22Rv1 (cell line): ENCODE data around the gene GSTCD.

ENCODE experiments used
- ZFX ChIP-seq: fragments of 450-650 bp; IDR thresholded peaks from 2 replicates; pipeline ENCODE4 v1.6.1; 2017; ENCODE audit warnings: antibody characterized with exemption, borderline replicate concordance
- TF ChIP-seq, protein P1 (sequence below): fragments of 450-650 bp; IDR thresholded peaks from 2 replicates; pipeline ENCODE4 v1.5.1; 2017; ENCODE audit warnings: mild to moderate bottlenecking

DNA sequence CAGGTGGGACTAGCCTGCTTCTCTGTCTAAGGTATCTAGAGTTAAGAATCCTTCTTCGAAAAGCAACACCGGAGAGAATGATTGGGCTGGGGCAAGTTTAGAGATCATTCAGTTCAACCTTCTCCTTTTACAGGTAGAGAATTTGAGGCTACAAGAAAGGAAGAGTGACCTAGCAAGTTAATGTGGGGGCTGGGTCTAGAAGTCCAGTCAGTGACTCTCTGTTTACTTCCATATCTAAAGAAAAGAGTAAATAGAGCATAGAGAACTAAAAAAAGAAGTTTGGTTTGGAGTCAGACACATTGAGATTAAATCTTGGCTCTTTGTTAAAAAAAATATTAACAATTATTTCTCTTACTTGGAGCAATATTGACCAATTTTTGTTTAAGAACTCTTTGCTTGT, 122.6 kb downstream of the GSTCD start:
- TF ChIP-seq, protein P1, sequence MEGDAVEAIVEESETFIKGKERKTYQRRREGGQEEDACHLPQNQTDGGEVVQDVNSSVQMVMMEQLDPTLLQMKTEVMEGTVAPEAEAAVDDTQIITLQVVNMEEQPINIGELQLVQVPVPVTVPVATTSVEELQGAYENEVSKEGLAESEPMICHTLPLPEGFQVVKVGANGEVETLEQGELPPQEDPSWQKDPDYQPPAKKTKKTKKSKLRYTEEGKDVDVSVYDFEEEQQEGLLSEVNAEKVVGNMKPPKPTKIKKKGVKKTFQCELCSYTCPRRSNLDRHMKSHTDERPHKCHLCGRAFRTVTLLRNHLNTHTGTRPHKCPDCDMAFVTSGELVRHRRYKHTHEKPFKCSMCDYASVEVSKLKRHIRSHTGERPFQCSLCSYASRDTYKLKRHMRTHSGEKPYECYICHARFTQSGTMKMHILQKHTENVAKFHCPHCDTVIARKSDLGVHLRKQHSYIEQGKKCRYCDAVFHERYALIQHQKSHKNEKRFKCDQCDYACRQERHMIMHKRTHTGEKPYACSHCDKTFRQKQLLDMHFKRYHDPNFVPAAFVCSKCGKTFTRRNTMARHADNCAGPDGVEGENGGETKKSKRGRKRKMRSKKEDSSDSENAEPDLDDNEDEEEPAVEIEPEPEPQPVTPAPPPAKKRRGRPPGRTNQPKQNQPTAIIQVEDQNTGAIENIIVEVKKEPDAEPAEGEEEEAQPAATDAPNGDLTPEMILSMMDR: no peak
- TF ChIP-seq ZFX: no peak
